GM19324 (cell line): ENCODE results near the gene FSHR.

ENCODE experiments used
- ATAC-seq: cut with Tn5 transposase; IDR thresholded peaks from one replicate; pipeline ENCODE4 v1.9.1; 2021; ENCODE audit warnings: mild to moderate bottlenecking, moderate library complexity; ENCODE audit not compliant: unreplicated experiment, low FRiP score

Gene FSHR

GRCh38 chr2:49154140-49154539, at the start of gene FSHR:
TSS of gene FSHR (minus strand) at chr2:49154515. CDS start at chr2:49154417, 98 bp downstream.
- no peak for ATAC-seq

- ATAC-seq: no peak
These were observed 45.0 kb upstream of the FSHR start for GRCh38 chr2:49199266-49199665.

GRCh38 chr2:49194701-49195100, 40.4 kb upstream of the FSHR start:
- no peak for ATAC-seq

- no peak for ATAC-seq
These were observed 37.7 kb upstream of the FSHR start for GRCh38 chr2:49192036-49192435.

GRCh38 chr2:49189512-49190225, 35.4 kb upstream of the FSHR start:
- no peak for ATAC-seq

GRCh38 chr2:49186050-49186648, 31.8 kb upstream of the FSHR start:
- no peak for ATAC-seq

GRCh38 chr2:49178656-49179055, 24.3 kb upstream of the FSHR start:
- no peak for ATAC-seq

GRCh38 chr2:49177194-49177593, 22.9 kb upstream of the FSHR start:
- ATAC-seq: no peak

- ATAC-seq: no peak
These were observed 21.5 kb upstream of the FSHR start for GRCh38 chr2:49175831-49176230.

GRCh38 chr2:49174750-49175149, 20.4 kb upstream of the FSHR start:
- ATAC-seq: no peak

- no peak for ATAC-seq
These were observed 12.8 kb upstream of the FSHR start for GRCh38 chr2:49167131-49167530.

GRCh38 chr2:49165662-49166061, 11.3 kb upstream of the FSHR start:
- ATAC-seq: no peak

- no peak for ATAC-seq
These were observed 10.4 kb upstream of the FSHR start for GRCh38 chr2:49164729-49165128.

- no peak for ATAC-seq
These were observed 7.8 kb upstream of the FSHR start for GRCh38 chr2:49162151-49162550.

- ATAC-seq: no peak
These were observed 576 bp upstream of the FSHR start for GRCh38 chr2:49154891-49155290.

- ATAC-seq: no peak
These were observed 1.1 kb downstream of the FSHR start for GRCh38 chr2:49153252-49153651.

- ATAC-seq: no peak
These were observed 1.5 kb downstream of the FSHR start for GRCh38 chr2:49152824-49153223.

GRCh38 chr2:49146401-49146800, 7.9 kb downstream of the FSHR start:
- no peak for ATAC-seq

GRCh38 chr2:49131801-49132200, 22.5 kb downstream of the FSHR start:
- ATAC-seq: no peak

- peak; percentile 78 for ATAC-seq
These were observed 25.3 kb downstream of the FSHR start for GRCh38 chr2:49129034-49129433.

- ATAC-seq: no peak
These were observed 30.7 kb downstream of the FSHR start for GRCh38 chr2:49123600-49123999.

GRCh38 chr2:49122107-49122506, 32.2 kb downstream of the FSHR start:
- no peak for ATAC-seq
